ENCODE data around the gene MAGEA3.

Gene MAGEA3

GRCh38 chrX:152738560-152738959 lies 40.0 kb downstream of the MAGEA3 start:
- DNase-seq = no peak

All from midbrain (tissue), 1 donor.